Naive thymus-derived CD8-positive, alpha-beta T cell (primary cell): ENCODE data around the gene LY6G5C. TPM values are rescaled to one million over a fixed set of nuclear protein-coding genes. Genes with fewer than 3 reads are reported as not detected.
"Not testable (repeated sequence)": the region's sequence is repeated elsewhere in the genome, so short reads cannot be mapped to it uniquely, and the experiment has no call there.

Source experiments
- ATAC-seq, 2 donors: fragments of 150-1000 bp; cut with Tn5 transposase in 1 of 2; sonication (Bioruptor Pico), chemical (Tn5 transposase) in 1 of 2; 1 replicate in 1 of 2; 2 replicates in 1 of 2; pipeline ENCODE4 v1.10.0; 2021; ENCODE audit warnings: mild to moderate bottlenecking in 2 of 2, moderate library complexity in 2 of 2
- POLR2A ChIA-PET: fragments of 350-600 bp; sonication (Branson Sonifier 250); formaldehyde crosslinking; loops from one replicate; lab custom pipeline; 2021; ENCODE audit warnings: antibody characterized with exemption; lab: Charles Lee
- DNase-seq, 10 donors: peaks; one replicate each; pipeline versions ENCODE4 v3.0.0 to v3.0.0-alpha.2; 2020 to 2022
- H3K27ac Mint-ChIP-seq, 10 donors: one replicate each; pipeline ENCODE4 v1.8.0; 2020 to 2022; ENCODE audit warnings: mild to moderate bottlenecking in 10 of 10, mixed read lengths in 10 of 10, moderate library complexity in 4 of 10, inconsistent platforms in 1 of 10
- H3K27me3 Mint-ChIP-seq, 5 donors: one replicate each; pipeline ENCODE4 v1.8.0; 2021 to 2022; ENCODE audit warnings: mixed read lengths in 5 of 5
- H3K36me3 Mint-ChIP-seq, 3 donors: one replicate each; pipeline ENCODE4 v1.8.0; 2020 to 2022; ENCODE audit warnings: mixed read lengths in 3 of 3, mild to moderate bottlenecking in 2 of 3, inconsistent platforms in 1 of 3
- H3K4me1 Mint-ChIP-seq, 4 donors: one replicate each; pipeline ENCODE4 v1.8.0; 2021 to 2022; ENCODE audit warnings: mixed read lengths in 4 of 4
- H3K4me3 Mint-ChIP-seq, 10 donors: one replicate each; pipeline ENCODE4 v1.8.0; 2020 to 2022; ENCODE audit warnings: mild to moderate bottlenecking in 10 of 10, mixed read lengths in 10 of 10, moderate library complexity in 6 of 10, inconsistent platforms in 1 of 10
- H3K9me3 Mint-ChIP-seq, 9 donors: one replicate each; pipeline ENCODE4 v1.8.0; 2020 to 2022; ENCODE audit warnings: mixed read lengths in 9 of 9, mild to moderate bottlenecking in 3 of 9, inconsistent platforms in 1 of 9, moderate library complexity in 1 of 9
- polyA plus RNA-seq, 3 donors: library from polyadenylated mRNA; unstranded; fragments of 300-500 nt; fragmentation: Illumina TruSeq; gene quantifications; one replicate each; pipeline ENCODE4 v1.2.3, GENCODE V29; 2021
- total RNA-seq, 8 experiments: library from RNA in 2 of 8; stranded (reverse) in 2 of 8; gene quantifications; one replicate each; pipeline ENCODE4 v1.2.3 and lab custom pipeline; 2021 to 2026

Gene LY6G5C
- total and polyA plus RNA-seq, 5 experiments from 2014 or later = 4.4 to 7.9 (median 5.5) TPM

DNA sequence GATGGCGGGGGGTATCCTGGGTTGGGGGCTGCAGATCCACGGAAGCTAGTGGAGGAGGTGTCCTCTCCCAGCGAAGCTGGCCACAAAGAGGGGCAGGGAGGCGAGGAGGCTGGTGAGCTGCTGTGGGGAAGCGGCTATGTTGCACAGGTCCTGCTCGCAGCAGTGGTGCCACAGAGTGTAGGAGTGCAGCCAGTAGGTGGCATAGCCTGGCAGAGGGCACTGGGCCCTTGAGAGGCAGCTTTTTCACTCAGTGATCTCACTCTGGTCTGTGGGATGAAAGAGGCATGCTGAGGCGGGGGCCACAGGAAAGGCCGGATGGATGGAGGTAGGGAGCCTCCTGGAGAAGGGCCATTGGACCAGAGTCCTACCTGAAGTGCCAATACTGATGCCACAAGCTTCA lies 31.4 kb upstream of the LY6G5C start:
- Mint-ChIP-seq H3K4me1 (peaks cover 18 to 28% (median 25%) of the 10 kb centered on the region in 4 donors), H3K9me3 (no peaks in the 10 kb centered on the region), H3K27me3 (no peaks in the 10 kb centered on the region), H3K4me3 (no peak overlapping the region), H3K36me3 (no peaks in the 10 kb centered on the region), H3K27ac (peak overlapping the region in 3 of 10 donors; percentile 50 to 71 (median 58))
- no peak for DNase-seq
- POLR2A ChIA-PET = interaction anchor here (1.2 kb wide), 1 partner anchor 11 kb away, joined by 3 read pairs; the partner anchor contains the start of gene MPIG6B
- ATAC-seq = peak; percentile 39 to 43

DNA sequence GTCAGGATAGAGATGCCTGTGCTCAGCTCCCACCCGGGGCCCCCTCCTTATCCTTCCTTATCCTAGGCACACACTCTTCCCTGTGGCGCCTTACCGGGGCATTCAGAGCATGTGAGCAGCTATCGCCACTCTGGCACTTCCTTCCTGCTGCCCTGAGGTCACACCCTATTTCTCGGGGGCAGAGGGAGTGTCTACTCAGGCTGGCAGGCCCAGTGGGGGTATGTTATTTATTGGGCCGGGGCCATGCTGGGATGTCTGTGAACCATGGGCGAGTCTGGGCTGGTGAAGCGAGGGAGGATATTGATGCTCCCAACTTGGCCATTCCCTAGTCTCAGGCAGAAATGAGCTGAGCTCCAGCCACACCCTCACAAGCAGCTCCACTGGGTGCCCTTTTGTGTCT lies 30.4 kb upstream of the LY6G5C start:
- H3K27ac Mint-ChIP-seq = peak overlapping the region in 1 of 10 donors; percentile 29
- no peaks in the 10 kb centered on the region for H3K27me3 Mint-ChIP-seq
- H3K4me3 Mint-ChIP-seq = no peak overlapping the region
- ATAC-seq = no peak
- no peaks in the 10 kb centered on the region for H3K36me3 Mint-ChIP-seq
- peaks cover 18 to 28% (median 25%) of the 10 kb centered on the region in 4 donors for H3K4me1 Mint-ChIP-seq
- no peak for DNase-seq
- no peaks in the 10 kb centered on the region for H3K9me3 Mint-ChIP-seq
- POLR2A ChIA-PET = interaction anchor here (0.6 to 1.2 kb wide), 4 partner anchors 8 to 16 kb away, joined by 3 to 4 read pairs (median 3); partner anchors contain the start of genes ABHD16A and MPIG6B

DNA sequence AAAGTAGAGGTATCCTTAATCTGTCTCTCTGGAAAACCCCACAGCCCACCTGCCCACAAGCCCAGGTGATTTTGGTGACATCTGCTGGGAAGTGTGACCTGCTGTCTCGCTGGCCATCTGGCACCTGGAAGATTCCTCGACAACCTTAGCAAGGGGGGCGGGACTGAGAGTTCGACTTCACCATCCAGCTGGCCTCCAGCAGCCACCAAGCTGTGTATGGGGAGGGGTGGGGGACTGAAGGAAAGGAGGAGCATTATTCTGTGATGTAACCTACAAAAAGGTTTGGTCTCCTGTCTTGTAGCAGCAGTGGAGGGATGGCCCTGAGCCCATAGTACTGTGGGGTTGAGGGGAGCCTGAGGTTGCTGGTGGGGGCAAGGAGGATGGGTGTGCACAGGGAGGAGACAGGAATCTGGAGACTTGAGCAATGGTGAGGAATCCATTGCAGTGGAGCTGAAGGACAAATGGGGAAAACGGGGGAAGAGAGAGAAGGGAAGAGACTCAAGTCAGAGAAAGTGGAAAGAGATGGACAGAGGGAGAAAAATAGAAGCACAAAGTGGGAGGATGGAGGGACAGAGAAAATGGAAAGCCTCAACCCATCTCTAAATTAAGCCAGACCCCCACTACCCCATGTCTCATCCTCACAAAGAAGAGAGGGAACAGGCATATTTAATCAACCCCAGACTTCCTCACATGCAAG lies 29.8 kb upstream of the LY6G5C start:
- Mint-ChIP-seq H3K4me3 (no peak overlapping the region), H3K4me1 (peaks cover 18 to 28% (median 25%) of the 10 kb centered on the region in 4 donors), H3K27ac (peak overlapping the region in 4 of 10 donors; percentile 7 to 86 (median 47)), H3K27me3 (no peaks in the 10 kb centered on the region), H3K36me3 (no peaks in the 10 kb centered on the region), H3K9me3 (no peaks in the 10 kb centered on the region)
- POLR2A ChIA-PET = interaction anchor here (0.6 to 0.7 kb wide), 2 partner anchors 14 to 58 kb away, joined by 3 to 7 read pairs; partner anchors contain the start of gene BAG6
- no peak for DNase-seq
- ATAC-seq = no peak

DNA sequence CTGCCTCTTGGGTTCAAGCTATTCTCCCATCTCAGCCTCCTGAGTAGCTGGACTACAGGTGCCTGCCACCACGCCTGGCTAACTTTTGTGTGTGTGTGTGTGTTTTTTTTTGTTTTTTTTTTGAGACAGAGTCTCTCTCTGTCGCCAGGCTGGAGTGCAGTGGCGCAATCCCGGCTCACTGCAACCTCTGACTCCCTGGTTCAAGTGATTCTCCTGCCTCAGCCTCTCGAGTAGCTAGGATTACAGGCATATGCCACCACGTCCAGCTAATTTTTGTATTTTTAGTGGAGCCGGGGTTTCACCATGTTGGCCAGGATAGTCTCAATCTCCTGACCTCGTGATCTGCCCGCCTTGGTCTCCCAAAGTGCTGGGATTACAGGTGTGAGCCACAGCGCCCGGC lies 28.3 kb upstream of the LY6G5C start:
- H3K27me3 Mint-ChIP-seq, H3K4me3 Mint-ChIP-seq, POLR2A ChIA-PET, H3K36me3 Mint-ChIP-seq, DNase-seq, H3K9me3 Mint-ChIP-seq, ATAC-seq, H3K27ac Mint-ChIP-seq: not testable (repeated sequence)
- H3K4me1 Mint-ChIP-seq = peaks cover 15 to 25% (median 21%) of the 10 kb centered on the region in 4 donors

DNA sequence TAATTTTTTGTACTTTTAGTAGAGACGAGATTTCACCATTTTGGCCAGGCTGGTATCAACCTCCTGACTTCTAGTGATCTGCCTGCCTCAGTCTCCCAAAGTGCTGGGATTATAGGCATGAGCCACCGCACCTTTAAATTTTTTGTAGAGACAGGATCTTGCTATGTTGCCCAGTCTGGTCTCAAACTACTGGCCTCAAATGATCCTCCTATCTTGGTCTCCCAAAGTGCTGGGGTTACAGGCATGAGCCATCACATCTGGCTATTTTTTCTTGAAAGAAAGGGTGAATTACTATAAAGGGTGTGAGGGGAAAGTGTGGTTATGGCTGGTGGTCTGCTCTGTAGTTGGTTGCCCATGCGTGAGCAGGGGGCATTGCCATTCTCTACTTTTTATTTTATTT lies 27.4 kb upstream of the LY6G5C start:
- Mint-ChIP-seq H3K4me3 (no peak overlapping the region), H3K27ac (no peak overlapping the region), H3K27me3 (no peaks in the 10 kb centered on the region), H3K9me3 (no peaks in the 10 kb centered on the region), H3K4me1 (peaks cover 14 to 25% (median 21%) of the 10 kb centered on the region in 4 donors), H3K36me3 (no peaks in the 10 kb centered on the region)
- DNase-seq (no peak), ATAC-seq (no peak)
- POLR2A ChIA-PET = no interaction called here

DNA sequence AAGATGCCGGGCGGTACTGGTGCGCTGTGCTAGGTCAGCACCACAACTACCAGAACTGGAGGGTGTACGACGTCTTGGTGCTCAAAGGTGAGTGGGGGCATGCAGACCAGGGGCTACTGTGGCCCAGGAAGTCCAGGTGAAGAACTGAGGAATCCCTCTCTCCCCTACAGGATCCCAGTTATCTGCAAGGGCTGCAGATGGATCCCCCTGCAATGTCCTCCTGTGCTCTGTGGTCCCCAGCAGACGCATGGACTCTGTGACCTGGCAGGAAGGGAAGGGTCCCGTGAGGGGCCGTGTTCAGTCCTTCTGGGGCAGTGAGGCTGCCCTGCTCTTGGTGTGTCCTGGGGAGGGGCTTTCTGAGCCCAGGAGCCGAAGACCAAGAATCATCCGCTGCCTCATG lies 26.8 kb upstream of the LY6G5C start:
- Mint-ChIP-seq H3K27me3 (no peaks in the 10 kb centered on the region), H3K9me3 (no peaks in the 10 kb centered on the region), H3K4me1 (peaks cover 15 to 25% (median 21%) of the 10 kb centered on the region in 4 donors), H3K4me3 (no peak overlapping the region), H3K27ac (no peak overlapping the region), H3K36me3 (no peaks in the 10 kb centered on the region)
- POLR2A ChIA-PET = no interaction called here
- no peak for ATAC-seq
- DNase-seq = no peak

DNA sequence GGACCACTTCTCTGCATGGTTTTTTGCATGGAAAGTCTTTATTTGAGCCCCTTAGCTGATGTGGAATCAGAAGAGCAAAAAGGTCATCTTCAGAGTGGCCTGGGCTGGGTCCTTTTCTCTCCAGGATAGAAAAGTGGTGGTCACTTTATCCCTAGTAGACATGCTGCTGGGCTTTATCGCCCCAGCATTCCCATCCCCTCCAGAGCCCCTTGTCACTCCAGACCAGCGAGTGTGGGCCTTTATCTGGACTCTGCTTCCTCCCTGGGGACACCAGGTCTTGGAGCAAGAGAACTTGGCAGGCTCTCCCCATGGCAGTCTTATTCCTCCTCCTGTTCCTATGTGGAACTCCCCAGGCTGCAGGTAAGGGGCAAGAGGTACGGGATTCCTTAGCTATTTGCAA lies 25.7 kb upstream of the LY6G5C start, which contains the start of gene LY6G6F:
LY6G6F (plus strand) TSS at position 268 of the 400 bp plus-strand sequence; CDS start at position 309, 41 bp downstream.
- H3K36me3 Mint-ChIP-seq = no peaks in the 10 kb centered on the region
- POLR2A ChIA-PET = no interaction called here
- no peaks in the 10 kb centered on the region for H3K9me3 Mint-ChIP-seq
- H3K27me3 Mint-ChIP-seq = no peaks in the 10 kb centered on the region
- ATAC-seq (no peak), DNase-seq (no peak)
- H3K27ac Mint-ChIP-seq = peak within 1 kb of the TSS in 3 of 10 donors; percentile 40 to 65 (median 63)
- H3K4me3 Mint-ChIP-seq = no peak within 1 kb of the TSS
- H3K4me1 Mint-ChIP-seq = peaks cover 15 to 31% (median 29%) of the 10 kb centered on the region in 4 donors

DNA sequence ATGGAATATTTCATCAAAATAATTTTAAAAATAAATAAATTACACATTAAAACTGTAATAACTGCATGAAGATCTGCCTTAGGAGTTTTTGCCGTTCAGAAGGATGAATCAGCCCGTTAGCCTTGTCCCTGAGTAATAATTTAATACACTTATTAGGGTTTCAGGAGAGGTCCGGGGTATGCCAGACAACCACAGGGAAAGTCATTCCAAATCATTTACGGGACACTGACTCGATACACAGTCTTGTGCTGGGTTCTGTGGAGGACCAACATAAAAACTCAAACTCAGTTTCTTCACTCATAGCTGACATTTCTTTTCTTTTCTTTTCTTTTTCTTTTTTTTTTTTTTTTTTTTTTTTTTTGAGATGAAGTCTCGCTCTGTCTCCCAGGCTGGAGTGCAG lies 25.1 kb upstream of the LY6G5C start:
- no peak overlapping the region for H3K27ac Mint-ChIP-seq
- peaks cover 0 to 3% (median 0%) of the 10 kb centered on the region in 3 donors for H3K36me3 Mint-ChIP-seq
- no peak for ATAC-seq
- H3K4me1 Mint-ChIP-seq = peaks cover 16 to 32% (median 31%) of the 10 kb centered on the region in 4 donors
- DNase-seq = no peak
- H3K4me3 Mint-ChIP-seq = no peak overlapping the region
- no peaks in the 10 kb centered on the region for H3K27me3 Mint-ChIP-seq
- H3K9me3 Mint-ChIP-seq = no peaks in the 10 kb centered on the region
- POLR2A ChIA-PET = no interaction called here

DNA sequence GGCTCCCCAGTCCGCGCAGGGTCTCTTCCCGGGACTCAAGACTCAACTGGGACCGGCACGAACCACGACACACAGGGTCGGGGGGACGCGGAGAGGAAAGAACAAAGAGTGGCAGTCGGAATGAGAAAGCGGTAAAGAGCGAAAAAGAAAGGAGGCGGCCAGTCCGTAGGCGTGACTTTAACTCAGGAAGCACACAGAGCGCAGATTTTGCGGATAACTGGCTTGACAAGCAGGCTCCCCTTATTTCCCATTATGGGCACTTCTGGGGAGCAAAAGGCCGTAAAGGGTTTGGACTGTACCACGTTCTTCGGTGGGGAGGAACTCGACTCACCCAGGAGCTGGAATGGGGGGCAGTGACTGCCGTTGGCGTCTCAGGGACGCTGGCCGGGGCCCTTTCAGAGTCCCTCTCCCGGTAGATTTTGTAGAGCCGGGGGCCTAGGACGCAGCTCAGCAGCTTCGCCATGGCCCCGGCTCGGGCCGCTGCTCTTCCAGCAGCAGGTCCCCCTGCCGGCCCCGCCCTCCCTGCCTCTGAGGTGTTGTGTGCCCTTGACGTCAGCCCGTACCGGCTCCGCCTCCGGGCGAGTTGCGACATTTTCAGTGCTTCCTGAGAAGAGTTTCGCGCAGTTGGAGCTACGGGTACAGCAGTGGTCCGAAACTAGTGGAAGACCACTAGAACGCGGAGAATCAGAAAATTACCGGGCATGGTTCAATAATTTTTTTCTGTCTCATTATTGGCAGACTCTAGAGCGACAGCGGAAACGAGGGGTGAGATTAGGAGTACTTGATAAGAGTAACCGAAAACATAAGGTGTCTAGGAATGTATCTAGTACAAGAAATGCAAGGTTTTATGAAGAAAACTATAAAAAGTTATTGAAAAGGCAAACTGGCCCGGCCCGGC lies 22.2 kb upstream of the LY6G5C start, which contains the start of gene ABHD16A:
ABHD16A (minus strand) TSS at position 506 of the 898 bp plus-strand sequence; CDS start at position 463, 43 bp downstream.
- Mint-ChIP-seq H3K27me3 (no peaks in the 10 kb centered on the region), H3K4me1 (peaks cover 16 to 42% (median 32%) of the 10 kb centered on the region in 4 donors)
- ATAC-seq = peak; percentile 93 to 94

DNA sequence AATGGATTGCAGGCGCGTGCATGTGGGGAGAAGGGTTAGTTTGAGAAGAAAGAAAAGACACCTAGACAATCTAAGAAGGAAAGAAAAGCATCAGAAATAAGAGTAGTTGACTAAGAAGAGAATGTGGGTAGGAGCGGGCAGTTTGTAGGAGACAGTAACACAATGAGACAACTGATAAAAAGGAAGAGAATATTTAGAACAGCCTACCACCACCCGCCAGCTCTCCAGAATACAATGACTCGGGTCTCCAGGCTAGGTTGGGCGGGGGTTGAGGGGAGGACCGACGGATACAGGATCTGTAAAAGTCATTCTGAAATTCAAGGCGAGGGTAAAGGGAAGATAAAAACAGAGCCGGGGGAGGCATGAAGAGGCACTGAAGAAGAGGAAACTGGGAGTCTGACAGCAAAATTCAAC lies 21.5 kb upstream of the LY6G5C start:
- H3K4me3 Mint-ChIP-seq = peak overlapping the region; percentile 95 to 100 (median 98)
- POLR2A ChIA-PET = interaction anchor here (0.6 to 2.4 kb wide), 17 partner anchors 12 to 426 kb away, joined by 3 to 22 read pairs (median 7); partner anchors contain the start of genes ATF6B, BAG6, CSNK2B and DDAH2
- no peak for DNase-seq
- H3K4me1 Mint-ChIP-seq = peaks cover 21 to 48% (median 38%) of the 10 kb centered on the region in 4 donors
- peaks cover 0 to 32% (median 3%) of the 10 kb centered on the region in 3 donors for H3K36me3 Mint-ChIP-seq
- H3K27me3 Mint-ChIP-seq = no peaks in the 10 kb centered on the region
- peak overlapping the region; percentile 91 to 99 (median 96) for H3K27ac Mint-ChIP-seq
- peak; percentile 1 to 4 for ATAC-seq
- H3K9me3 Mint-ChIP-seq = no peaks in the 10 kb centered on the region

More for the DNA sequence above, 22.2 kb upstream of the LY6G5C start, which contains the start of gene ABHD16A:
- Mint-ChIP-seq H3K27ac (peak within 1 kb of the TSS; percentile 91 to 99 (median 96)), H3K9me3 (no peaks in the 10 kb centered on the region), H3K4me3 (peak within 1 kb of the TSS; percentile 95 to 100 (median 98)), H3K36me3 (peaks cover 0 to 26% (median 3%) of the 10 kb centered on the region in 3 donors)
- DNase-seq = peak; percentile 93 to 99 (median 96)
- POLR2A ChIA-PET = interaction anchor here (0.5 to 2.4 kb wide), 36 partner anchors 9 to 1269 kb away, joined by 3 to 22 read pairs (median 4); partner anchors contain the start of genes ATF6B, BAG6, C6orf47 and CSNK2B

DNA sequence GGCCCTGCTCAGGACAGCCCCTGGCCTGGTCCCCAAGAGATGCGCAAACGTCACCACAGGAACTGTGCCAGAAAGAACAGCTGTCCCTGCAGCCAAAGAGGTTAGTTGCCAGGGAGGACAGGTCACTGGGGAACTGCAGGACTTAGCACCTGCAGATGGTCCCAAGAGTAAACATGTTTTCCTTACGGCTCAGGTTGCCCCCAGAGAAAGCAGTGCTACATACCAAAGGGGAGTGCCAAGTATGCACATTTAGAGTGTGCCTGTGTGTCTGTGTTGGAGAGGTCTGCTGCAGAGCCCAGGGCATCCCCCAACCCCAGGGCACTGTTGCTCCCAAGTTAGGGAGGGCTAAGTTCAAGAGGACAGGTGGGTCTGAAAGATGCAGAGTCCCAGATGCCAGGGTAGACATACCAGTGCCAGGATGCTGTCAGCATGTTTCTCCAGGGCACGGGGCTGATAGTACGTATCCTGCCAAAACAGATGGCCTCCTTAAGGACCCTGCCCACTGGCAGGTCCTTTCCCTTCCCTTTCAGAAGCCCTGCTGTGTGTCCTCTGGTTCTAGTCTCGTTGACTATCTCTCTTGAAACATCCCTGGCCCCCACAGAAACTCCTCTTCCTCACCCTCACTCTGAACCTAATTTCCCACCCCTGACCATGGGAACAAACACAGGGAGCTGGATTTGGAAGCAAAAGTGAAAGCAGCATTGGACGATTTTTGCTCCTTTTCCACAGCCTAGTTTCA lies 21.0 kb upstream of the LY6G5C start:
- H3K27me3 Mint-ChIP-seq = no peaks in the 10 kb centered on the region
- no peak for ATAC-seq
- POLR2A ChIA-PET = interaction anchor here (1.2 to 2.4 kb wide), 8 partner anchors 28 to 270 kb away, joined by 3 to 22 read pairs (median 10); partner anchors contain the start of genes BAG6, CSNK2B, DDAH2 and DXO
- peaks cover 24 to 50% (median 40%) of the 10 kb centered on the region in 4 donors for H3K4me1 Mint-ChIP-seq
- peak overlapping the region; percentile 95 to 100 (median 98) for H3K4me3 Mint-ChIP-seq
- H3K36me3 Mint-ChIP-seq = peaks cover 0 to 38% (median 3%) of the 10 kb centered on the region in 3 donors
- H3K27ac Mint-ChIP-seq = peak overlapping the region; percentile 91 to 99 (median 96)
- no peaks in the 10 kb centered on the region for H3K9me3 Mint-ChIP-seq
- no peak for DNase-seq
